ENCODE measurements around the gene C9orf85.

- TF ChIP-seq CEBPB (IDR thresholded peaks at IDR 0.05; ENCODE audit: low read depth, low read length) (no peak), RAD21 (IDR thresholded peaks at IDR 0.05; ENCODE audit: low read length) (no peak), CTCF (conservative IDR thresholded peaks at IDR 0.05; ENCODE audit: low read depth, low read length) (no peak), MXI1 (IDR thresholded peaks at IDR 0.05; ENCODE audit: borderline replicate concordance, low read depth, low read length) (no peak), POLR2A (IDR thresholded peaks at IDR 0.05; ENCODE audit: low read depth, low read length) (no peak), USF2 (IDR thresholded peaks at IDR 0.05; ENCODE audit: low read depth, low read length) (no peak), SMC3 (IDR thresholded peaks at IDR 0.05; ENCODE audit: low read depth, low read length) (no peak)
Observed at GRCh38 chr9:71890042-71890679, 21.3 kb upstream of the C9orf85 start.
